ENCODE measurements around the gene CARD11.

- TF ChIP-seq POLR2A (IDR thresholded peaks at IDR 0.05): no peak
- no peak for TF ChIP-seq CTCF (IDR thresholded peaks at IDR 0.05)
Observed at GRCh38 chr7:2897023-2897422, 146.6 kb downstream of the CARD11 start.

Data from testis (tissue), 2 donors.